ENCODE measurements around the gene CHST13.

The CHST13 gene

DNA sequence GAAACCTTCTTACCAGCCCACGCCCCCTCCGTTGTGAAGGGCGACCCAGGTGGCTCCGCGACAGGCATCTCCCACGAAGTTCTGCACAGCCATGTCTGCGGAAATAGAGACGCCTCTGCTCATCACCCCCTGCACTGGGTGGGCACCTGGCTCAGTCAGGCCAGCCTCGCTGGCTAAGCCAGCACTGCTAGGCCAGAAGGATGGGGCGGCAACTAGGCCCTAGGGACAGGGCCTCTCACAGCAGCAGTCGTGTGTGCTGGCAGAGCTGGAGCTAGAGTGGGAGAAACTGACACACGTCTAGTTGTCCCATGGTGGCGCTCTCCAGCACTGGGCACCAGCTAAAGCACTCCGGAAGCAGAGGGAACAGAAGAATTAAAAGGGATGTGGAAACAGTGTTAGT, 35.8 kb upstream of the CHST13 start:
- no peak for DNase-seq

DNA sequence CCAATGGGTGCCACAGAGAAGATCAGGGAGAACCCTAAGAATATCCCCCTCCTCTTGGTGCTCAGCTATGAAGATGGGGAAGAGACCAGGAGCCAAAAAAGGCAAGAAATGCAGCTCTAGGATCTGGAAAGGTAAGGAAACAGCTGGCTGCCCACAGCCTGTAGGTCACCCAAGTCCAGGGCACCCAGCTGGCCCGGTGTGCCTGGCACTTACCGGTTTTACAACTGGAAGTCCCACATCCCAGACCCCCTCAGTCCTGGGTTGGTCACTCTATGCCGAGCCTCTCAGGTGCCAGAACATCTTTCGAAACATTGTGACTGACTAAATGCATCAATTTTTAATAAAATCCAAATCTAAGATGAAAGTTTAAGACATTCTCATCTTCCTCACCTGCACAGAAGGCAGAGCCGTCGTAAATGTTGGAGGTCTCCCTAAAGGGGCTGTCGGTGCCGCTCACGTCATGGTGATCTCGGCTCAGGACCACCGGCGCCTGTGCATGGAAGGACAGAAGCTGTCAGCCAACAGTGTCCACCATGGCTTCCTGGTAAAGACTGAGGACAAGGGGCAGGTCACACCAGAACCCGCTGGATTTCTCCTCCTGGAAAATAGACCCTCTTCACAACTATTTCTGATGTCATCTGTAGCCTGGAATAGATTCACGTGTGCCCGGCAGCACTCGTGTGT, 34.9 kb upstream of the CHST13 start:
- DNase-seq, result no peak

DNA sequence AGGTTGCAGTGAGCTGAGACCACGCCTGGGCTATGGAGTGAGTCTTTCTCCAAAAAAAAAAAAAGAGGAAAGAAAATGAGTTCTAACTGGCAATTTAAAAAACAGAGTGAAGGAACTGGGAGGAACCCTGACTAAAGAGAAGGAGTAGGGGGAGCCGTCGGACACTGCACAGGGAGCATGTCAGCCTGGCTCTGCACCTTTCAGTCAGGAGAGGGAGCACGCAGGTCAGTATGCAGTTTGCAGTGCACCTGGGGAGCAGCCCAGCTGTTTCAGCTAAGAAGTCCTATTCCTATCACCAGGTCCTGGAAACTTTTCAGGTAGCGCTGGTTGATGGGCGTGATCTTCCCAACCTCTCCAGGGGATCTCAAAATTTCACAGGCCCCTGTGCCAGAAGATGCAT, 33.3 kb upstream of the CHST13 start:
- no peak for DNase-seq

DNA sequence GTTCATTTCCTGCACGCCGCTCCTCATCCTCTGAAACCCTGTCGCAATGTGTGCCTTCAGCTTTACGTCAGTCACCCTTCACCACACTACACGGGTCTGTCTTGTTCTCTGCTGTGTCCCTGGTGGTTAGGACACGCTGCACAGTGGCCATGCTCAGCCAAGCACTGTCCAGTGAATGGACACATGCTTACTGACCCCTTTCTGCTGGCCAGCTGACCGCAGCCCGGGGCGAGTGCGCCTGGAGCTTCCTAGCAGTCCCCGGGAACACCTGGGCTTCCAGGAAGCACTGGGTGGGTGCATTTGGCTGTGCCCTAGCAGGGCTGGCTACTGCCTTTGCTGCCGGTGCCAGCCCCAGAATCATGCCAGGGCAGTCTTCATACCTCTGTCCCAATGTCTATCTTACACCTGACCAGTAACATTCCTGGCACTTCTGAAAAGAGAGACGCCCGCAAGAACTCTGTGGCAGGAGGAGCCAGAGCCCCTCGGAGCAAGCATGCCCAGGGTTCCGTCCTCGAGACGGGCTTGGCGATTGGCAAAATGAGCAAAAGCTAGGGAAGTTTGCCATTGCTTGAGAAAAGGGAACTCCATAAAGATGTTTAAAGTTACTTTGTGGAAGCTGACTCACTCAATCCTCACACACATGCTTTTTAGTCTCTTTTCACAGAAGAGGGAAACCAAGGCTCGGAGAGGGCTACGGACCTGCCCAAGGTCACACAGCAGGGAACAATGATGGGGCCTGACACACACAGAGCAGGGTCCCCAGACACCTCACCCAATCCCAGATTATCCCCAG, 32.5 kb upstream of the CHST13 start:
- DNase-seq, result no peak

DNA sequence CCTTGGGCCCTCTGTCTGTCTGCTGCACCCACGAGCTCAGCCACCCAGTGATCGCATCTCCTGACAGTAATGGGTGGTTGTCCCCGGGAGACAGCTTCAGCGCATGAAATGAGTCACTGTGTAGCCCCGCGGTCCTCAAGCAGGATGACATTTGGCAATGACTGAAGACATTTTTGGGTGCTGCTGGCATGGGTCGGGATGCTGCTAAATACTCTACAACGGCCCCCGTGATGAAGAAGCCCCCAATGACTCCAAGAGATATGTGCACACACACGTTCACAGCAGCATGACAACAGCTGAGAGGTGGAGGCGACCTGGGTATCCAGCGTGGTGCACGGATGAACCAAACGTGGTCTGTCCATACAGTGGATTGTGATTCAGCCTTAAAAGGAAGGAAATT, 30.9 kb upstream of the CHST13 start:
- DNase-seq, result no peak

DNA sequence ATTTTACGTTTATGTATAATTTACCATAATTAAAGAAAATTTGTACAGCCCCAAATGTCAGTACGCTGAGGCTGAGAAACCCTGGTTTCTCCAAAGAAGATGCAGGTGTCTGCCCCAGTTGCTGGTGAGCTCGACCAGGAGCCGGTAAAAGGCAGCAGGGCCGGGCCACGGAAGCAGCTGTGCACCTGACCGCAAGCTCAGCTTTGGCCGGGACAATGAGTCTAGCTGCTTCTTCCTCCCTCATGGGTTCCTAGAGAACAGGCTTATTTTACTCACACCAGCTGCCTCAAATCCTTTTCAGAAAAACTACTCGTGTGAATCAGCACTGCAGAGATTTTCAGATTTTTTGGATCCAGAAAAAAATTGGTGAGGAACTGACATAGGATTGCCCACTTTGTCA, 30.2 kb upstream of the CHST13 start:
- DNase-seq, result no peak

DNA sequence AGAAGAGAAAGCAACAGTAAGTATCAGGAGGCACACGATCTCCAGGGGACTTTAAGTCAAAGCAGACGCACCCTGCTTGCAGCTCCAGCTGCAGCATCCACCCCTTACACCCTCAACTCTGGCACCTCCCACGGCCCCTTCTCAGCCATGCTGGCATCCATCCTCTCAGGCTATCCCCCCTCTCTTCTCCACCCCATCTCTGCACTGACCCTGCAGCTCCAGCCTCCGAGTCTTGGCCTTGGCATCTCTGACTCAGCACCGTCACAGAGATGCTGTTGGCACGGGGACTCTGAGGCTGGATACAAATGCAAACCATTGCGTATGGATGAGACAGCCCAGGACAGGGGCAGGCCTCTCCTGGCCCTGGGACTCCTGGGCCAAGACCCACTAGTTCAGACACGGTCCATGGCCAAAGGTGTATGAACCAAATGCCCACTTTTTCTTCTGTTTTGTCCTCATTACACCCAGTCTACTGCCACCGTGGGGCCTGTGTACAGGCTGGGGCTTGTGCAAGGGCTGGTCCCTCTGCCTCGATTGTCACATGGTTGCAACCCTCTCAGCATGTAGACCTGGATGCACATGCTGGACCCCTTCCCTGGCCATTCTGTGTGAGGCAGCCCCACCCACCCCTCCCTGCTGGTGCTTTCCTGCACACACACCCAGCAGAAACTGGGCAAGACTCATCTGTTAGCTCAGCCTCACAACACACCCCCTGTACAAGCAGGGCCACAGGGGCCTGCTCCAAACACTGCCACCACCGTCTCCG, 29.6 kb upstream of the CHST13 start:
- no peak for DNase-seq

DNA sequence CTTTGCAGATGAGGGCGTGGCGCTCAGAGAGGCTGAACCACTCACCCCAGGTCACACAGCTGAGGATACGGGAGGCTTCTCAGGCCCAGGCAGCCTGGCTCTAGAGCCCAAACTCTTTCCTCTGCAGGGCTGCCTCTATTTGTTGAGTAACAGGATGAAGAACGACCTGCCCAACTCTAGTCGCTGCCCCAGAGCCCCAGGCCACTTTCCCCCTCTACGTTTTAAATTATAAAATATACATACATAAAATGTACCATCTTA, 29.1 kb upstream of the CHST13 start:
- no peak for DNase-seq

DNA sequence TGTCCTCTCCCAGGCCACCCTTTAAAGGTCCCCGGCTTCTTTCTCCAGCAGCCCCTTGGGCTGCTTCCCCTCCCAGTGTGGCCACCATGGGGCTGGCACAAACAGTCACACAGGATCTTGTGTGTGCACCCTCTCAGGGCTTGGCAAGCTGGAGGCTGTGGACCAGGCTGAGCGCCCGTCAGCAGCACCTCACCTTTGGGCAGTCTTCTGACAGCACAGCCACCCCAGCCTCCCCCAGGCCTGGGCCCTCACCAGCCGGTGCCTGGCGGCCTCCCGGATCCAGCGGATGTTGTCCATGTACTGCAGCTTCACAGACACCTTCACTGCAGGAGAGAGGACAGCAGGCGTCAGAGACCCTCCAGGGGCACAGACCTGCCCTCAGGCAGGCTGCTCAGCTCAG, 28.2 kb upstream of the CHST13 start:
- no peak for DNase-seq

DNA sequence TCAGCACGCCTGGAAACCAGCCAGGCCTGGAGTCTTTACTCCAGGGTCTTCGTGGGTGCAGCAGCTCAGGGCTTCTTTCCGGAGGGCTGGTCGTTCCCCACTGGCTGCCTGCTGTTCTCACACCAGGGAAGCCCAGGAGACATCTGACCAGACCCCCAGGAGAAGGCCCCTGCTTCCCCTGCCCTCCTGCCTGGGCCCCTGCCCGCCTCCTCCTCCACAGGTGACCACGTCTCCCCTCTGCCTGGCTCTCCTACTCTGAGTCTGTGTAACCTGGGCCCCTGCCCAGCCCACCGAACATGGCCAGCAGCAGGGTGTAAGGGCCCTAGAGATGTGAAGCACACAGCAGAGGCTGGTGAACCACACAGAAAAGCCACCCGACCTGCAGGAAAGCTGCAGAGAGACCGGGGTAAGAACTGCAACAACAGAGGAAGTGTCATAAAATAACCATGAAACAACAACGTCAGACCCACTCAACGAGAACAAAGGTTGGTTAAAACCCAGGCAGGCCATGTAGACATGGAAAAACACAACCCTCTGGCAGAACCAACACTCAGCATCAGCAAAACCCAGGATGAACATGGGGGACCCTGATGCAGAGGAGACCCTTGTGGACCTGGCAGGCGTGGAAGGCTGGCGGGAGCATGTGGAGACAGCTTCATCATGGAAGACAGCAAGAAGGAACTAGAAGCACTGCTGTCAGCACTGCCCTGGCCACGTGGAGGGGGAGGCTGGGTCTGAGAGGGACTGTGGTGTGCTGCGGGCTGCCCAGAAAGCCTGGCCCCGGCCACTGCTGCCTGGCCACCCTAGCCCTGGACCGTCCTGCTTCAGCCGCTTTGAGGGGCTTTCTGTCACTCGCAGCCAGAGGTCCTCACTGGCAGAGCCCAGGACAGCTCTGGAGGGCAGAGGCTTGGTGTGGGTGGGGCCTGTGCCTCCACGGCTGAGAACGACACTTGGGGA, 26.8 kb upstream of the CHST13 start:
- DNase-seq, result no peak

DNA sequence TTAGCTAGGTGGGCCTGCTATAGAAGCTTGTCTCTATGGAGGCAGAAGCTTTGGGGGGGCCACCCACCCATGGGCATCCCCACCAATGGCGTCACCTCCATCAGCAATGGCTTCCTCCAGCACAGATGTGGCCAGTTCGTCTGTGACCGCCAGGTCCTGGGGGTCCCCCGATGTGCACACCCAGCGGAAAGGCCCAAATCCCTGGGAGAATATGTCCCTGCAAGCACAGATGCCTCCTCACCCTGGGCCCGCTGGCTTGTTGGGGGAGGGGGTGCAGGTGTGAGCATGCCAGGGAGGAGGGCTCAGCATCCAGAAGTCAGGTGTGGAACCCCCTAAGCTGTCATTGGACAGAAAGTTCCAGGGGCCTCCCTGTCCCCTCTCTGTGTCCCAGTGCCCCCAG, 26.0 kb upstream of the CHST13 start:
- DNase-seq, result no peak

DNA sequence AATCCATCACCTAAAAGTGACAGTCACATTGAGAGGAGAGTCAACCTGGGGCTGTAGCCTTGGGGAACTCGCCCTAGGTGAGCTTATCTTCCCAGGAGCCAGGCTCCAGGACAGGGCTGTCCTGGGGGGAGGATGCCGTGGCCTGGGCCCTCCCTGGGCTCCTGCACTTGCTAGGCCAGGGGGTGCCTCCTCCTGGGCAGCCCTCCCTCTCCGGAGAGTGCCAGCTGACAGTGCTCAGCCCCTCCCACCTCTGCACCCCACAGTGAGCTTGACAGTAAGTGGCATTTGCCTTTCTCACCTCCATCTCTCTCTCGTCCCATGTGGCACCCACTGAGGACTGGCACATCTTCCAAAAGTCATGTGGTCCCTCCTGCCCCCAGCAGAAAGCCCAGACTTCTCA, 25.5 kb upstream of the CHST13 start:
- DNase-seq, result no peak

DNA sequence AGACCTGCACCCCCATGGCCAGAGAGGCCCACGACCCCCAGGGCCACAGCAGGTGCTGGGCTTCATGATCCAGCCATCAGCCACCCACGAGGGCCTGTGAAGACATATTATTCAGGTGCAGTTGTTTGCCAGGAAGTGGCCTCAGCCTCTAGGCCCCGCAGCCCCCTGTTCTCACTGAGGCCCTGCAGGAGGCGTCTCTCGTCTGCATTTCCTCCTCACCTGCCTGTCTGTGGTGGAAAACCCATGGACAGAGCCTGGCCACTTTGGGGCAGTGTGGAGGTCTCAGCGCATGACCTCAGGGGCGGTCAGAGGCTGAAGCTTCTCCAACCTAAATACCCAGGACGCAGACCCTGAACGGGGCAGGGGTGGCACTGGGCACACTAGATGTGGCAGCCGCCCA, 25.0 kb upstream of the CHST13 start:
- DNase-seq, result no peak

DNA sequence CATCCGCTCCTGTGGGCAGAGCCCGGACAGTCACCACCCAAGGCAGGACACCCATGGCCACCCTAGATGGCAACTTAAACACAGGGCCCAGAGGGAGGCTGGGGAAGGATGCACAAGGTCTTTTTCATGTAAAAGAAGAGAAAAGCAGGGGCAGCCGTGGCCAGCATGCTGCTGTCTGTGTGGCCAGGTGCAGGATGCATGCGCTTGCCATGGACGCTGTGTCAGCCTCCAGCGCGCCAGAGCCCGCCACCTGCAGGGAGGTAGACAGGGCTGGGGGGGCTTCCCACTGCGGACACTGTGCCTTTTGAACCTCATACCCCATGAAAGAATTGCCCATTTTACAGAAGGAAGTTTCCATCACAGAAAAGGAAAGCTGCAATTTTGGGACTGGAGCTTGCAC, 24.6 kb upstream of the CHST13 start:
- DNase-seq, result no peak

DNA sequence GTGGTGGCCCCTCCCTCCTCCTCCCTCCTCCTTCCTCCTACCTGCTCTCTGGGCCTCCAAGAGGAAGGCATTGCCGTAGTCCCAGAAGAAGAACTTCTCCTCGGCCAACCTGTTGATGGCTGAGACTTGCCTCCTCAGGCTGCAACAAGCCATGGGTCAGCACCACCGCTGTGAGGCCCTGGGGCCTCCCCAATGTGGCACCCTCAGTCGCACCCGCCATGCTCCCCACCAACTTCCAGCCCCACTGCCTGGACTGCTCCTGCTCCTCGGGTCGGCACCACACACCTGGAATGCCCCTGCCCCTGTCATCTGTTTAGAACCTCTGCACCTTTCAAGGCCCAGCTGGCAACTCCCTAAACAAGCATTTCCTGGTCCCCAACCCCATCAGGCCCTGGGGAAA, 23.9 kb upstream of the CHST13 start:
- no peak for DNase-seq

DNA sequence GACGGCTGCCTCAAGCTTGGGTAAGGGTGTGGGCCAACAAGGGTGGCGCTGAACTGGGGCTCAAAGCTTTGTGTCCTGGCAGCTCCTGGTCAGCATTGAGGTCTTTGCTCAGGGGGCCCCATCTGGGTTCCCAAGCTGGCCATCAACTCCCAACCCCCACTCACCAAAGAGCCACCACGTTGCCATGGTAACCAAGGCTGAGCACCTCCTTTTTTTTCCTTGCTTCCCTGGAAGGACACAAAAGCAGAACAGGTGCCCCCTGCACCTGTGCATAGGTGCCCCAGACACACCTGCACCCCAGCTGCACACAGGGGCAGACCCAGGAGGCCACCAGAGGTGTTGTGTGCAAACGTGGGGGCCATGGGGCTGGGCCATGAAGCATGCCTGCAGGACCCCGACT, 22.9 kb upstream of the CHST13 start:
- DNase-seq, result no peak

DNA sequence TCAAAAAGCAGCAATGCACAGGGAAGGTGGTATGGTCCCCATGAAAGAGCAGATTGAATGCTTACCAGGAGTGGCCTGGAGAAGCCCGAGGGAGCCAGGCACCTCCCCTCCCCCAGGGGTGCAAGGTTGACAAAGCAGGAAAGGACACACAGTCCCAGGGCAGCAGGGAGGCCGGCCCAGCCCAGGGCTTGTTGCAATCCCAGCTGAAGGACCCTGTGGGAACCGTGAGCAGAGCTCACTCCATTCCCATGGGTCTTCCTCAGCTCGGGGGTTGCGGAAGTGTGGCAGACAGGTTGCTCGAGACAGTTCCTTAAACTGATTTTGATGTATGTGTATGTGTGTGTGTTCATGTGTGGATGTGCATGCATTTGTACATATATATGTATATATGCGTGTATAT, 22.2 kb upstream of the CHST13 start:
- DNase-seq, result no peak

DNA sequence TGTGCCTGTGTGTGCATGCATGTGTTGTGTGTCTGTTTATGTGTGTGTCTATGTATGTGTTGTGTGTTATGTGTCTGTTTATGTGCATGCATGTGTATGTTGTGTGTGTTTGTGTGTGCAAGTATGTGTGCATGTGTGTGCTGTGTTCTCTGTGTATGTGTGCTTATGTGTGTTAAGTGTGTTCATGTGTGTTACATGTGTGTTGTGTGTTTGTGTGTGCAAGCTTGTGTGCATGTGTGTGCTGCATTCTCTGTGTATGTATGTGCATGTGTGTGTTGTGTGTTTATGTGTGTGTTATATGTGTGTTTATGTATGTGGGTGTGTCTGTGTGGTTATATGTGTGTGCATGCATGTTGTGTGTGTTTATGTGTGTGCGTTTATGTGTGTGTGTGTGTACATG, 21.3 kb upstream of the CHST13 start:
- no peak for DNase-seq

DNA sequence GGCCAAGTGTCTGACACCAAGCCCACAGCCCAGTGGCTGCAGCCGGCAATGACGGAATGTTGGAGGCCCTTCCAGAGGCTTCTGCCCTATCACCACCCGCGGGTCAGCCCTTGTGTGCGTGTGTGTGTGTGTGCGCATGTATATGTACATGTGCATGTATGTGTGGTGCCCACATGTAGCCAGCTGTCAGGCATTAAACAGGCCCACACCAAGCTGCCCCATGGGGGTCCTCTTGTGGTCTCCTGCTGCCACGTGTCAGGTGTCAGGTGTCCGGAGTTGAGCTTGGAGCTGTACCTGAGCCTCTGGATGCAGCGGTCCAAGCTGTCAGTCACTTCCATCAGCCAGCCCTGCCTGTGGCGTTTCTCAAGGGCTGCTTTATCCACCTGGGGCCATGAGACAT, 20.3 kb upstream of the CHST13 start:
- DNase-seq, result no peak

DNA sequence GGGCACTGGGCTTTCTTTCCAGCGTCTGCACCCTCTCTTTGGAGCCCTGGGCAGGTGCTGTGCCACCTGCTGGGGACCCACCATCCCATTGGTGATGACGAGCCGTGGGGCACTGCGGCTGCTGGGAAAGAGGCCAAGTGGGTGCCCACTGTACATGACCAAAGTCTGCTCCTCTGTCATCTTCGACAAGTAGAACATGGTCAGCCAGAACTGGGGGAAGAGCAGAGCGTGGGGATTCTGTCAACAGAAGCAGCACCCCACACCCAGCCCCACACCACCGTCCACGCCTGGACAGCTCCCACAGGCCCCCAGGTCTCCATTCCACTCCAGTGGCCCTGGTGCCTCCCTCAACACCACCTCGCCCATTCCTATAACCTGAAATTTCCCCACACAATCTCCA, 16.1 kb upstream of the CHST13 start:
- no peak for DNase-seq

DNA sequence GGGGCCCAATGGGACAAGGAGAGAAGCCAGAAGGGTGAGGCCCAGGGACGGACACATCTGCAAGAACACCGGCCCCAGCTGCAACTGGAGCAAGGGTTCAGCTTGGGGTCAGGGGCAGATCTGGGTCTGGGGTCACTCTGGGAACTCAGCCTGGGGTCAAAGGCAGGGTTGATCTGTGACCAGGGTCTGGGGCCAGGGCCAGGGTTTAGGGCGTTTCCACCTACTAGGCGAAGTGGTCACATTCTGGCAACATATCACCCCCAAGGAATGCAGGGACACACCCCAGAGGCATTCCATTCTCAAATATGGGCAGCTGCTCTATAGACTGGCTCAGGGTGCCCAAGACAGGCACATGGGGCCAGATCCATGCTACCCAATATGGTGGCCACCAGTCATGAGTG, 15.4 kb upstream of the CHST13 start:
- DNase-seq, result no peak

DNA sequence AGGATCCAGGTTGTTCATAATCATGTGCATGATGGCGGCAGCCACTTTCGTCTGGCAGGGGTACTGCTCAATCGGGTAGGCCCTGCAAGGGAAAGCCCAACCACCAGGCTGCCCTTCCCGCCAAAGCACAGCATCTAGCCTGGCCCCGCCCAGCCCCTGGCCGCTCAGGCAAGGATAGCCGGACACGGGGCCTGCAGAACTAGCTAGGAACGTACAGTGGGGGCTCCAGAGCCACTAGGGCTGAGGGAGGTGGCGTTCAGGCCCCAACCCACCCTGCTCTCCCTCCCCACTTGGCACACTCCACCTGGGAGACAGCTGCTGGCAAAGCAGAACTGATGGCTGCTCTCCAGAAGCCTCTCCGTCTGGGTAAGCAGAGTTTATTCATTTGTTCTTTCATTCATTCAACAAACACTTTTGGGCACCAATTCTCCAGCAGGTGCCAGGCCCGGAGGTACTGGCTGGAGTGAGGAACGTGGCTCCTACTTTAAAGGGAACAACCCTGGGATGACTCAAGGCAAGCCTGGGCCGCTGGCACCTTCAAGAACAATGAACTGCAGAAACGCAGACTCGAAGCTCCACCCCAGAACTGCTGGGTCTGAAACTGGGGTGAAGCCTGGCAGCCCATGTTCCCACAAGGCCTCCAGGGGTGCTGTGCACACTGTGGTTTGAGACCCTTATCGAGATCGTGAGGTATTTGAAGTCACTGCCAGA, 14.2 kb upstream of the CHST13 start:
- no peak for DNase-seq
